ENCODE results near the gene TTC23L. TPM values are rescaled to one million over a fixed set of nuclear protein-coding genes. Genes with fewer than 3 reads are reported as not detected.

TTC23L gene
- total RNA-seq, 1 donor from 2014 or later, result not detected

DNA sequence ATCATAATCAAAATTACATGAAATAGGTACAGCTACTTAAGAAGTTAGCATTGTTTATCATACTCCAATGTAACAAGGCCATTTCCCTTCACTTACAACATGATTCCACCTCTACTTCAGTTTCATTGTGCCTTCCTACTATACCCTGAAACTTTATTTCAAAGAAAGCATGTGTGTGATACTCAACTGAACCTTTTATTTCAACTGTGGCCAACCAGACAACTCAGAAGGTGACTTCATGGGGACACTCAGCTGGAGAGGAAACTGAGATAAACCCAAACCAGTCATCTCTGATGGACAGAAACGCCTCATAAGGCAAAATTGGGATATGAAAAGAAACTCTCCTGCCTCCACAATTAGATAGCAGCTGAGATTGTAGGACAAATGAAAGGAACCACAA is 5.9 kb upstream of the TTC23L start:
- CTCF ChIA-PET, result no interaction called here
- Mint-ChIP-seq H3K4me3 (no peak overlapping the region), H3K36me3 (ENCODE audit: low read depth) (no peaks in the 10 kb centered on the region), H3K9me3 (no peaks in the 10 kb centered on the region), H3K4me1 (peaks cover 5% of the 10 kb centered on the region), H3K27me3 (no peaks in the 10 kb centered on the region), H3K27ac (no peak overlapping the region)
- DNase-seq (no peak), ATAC-seq (ENCODE audit: low read depth) (no peak)
- POLR2A ChIA-PET, result no interaction called here
- TF ChIP-seq, protein P1, sequence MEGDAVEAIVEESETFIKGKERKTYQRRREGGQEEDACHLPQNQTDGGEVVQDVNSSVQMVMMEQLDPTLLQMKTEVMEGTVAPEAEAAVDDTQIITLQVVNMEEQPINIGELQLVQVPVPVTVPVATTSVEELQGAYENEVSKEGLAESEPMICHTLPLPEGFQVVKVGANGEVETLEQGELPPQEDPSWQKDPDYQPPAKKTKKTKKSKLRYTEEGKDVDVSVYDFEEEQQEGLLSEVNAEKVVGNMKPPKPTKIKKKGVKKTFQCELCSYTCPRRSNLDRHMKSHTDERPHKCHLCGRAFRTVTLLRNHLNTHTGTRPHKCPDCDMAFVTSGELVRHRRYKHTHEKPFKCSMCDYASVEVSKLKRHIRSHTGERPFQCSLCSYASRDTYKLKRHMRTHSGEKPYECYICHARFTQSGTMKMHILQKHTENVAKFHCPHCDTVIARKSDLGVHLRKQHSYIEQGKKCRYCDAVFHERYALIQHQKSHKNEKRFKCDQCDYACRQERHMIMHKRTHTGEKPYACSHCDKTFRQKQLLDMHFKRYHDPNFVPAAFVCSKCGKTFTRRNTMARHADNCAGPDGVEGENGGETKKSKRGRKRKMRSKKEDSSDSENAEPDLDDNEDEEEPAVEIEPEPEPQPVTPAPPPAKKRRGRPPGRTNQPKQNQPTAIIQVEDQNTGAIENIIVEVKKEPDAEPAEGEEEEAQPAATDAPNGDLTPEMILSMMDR (IDR thresholded peaks at IDR 0.05), result no peak
- intact Hi-C loops (cut with micrococcal nuclease), result loop anchor here (10.0 kb wide), 2 partner anchors 382 to 1862 kb away; no protein-coding TSS in a partner anchor

DNA sequence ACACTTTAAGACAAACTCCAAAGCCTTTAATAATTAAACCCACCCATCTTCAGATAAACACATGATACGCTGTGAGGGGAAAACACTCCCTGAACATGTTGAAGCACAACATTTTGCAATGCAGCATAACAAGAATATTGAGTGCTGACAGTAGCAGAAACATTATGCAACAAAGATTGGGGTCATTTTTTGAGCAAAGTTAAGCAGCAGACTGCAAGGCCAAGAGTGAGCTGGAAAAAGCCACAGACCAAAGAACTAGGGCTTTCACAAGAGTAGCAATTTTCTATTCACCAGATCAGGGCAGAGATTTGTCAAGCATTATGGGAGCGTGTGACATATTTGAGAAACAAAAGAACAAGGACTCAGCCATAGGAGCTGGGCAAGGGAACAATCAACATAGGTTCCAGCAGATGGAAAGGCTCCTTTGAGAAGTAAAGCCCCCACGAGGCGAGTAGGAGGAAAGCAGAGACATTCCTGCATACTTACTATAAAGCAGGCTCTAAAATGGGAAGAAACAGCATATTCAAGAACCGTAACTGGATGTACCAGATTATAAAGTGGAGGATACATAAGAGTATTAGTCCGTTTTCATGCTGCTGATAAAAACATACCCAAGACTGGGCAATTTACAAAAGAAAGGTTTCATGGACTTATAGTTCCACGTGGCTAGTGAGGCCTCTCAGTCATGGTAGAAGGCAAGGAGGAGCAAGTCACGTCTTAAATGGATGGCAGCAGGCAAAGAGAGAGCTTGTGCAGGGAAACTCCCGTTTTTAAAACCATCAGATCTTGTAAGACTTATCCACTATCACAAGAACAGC is 4.8 kb upstream of the TTC23L start:
- Mint-ChIP-seq H3K4me3 (no peak overlapping the region), H3K36me3 (ENCODE audit: low read depth) (peaks cover 2% of the 10 kb centered on the region), H3K27me3 (no peaks in the 10 kb centered on the region), H3K27ac (no peak overlapping the region), H3K9me3 (no peaks in the 10 kb centered on the region), H3K4me1 (peaks cover 9% of the 10 kb centered on the region)
- ATAC-seq (ENCODE audit: low read depth), result no peak
- ChIA-PET POLR2A (no interaction called here), CTCF (no interaction called here)
- TF ChIP-seq, protein P1 (IDR thresholded peaks at IDR 0.05), result no peak
- no peak for DNase-seq
- intact Hi-C loops (cut with micrococcal nuclease), result loop anchor here (10.0 kb wide), 2 partner anchors 381 to 1861 kb away; no protein-coding TSS in a partner anchor

DNA sequence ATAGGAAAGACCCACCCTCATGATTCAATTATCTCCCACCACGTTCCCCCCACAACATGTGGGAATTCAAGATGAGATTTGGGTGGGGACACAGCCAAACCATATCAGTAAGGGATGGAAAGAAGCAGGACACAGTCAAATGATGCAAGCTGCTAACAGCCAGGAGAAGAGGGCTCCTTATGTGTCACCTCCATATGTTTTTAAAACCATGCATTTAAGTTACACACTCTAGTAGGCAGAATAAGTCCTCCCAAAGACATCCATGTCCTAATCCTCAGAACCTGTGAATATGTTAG is 4.2 kb upstream of the TTC23L start:
- Mint-ChIP-seq H3K4me1 (peaks cover 13% of the 10 kb centered on the region), H3K9me3 (no peaks in the 10 kb centered on the region), H3K27ac (no peak overlapping the region), H3K4me3 (no peak overlapping the region), H3K27me3 (no peaks in the 10 kb centered on the region), H3K36me3 (ENCODE audit: low read depth) (peaks cover 4% of the 10 kb centered on the region)
- ChIA-PET POLR2A (no interaction called here), CTCF (no interaction called here)
- intact Hi-C loops (cut with micrococcal nuclease), result loop anchor here (5.0 to 10.0 kb wide), 4 partner anchors 177 to 1860 kb away; partner anchors contain the start of gene RAI14
- TF ChIP-seq, protein P1 (IDR thresholded peaks at IDR 0.05), result no peak
- no peak for DNase-seq
- ATAC-seq (ENCODE audit: low read depth), result no peak

DNA sequence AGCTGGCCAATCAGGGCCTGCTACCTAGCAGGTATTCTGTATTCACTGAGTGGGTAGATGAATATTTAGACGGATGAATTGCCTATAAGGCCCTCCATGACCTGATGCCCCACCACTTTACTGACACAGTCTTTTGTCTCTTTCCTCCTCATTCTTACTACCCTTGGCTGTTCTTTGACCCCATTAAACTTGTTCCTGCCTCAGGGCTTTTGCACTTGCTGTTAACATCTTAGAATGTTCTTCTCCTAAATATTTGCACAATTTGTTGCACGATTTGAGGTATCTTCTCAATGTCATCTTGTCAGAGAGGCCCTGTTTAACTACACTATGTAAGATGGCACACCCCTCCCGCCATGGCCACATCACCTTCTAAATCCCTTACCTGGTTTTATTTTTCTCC is 3.3 kb upstream of the TTC23L start:
- no peak for ATAC-seq (ENCODE audit: low read depth)
- no peak overlapping the region for H3K4me3 Mint-ChIP-seq
- POLR2A ChIA-PET, result no interaction called here

DNA sequence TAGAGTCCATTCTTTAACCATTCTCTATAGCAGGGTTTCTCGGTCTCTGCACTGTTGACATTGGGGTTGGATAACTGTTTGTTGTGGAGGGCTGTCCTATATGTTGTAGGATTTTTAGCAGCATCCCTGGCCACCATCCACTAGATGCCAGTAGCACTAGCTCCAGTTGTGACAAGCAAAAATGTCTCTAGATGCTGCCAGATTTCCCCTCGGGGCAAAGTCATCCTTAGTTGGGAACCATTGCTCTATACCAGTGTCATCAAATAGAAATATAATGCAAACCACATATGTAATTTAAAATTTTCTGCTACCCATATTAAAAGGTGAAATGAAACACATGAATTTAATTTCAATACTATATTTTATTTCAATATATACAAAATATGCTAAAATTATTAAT is 2.9 kb downstream of the TTC23L start:
- intact Hi-C loops (cut with micrococcal nuclease), result no loop called here
- H3K27ac Mint-ChIP-seq, result no peak overlapping the region
- ATAC-seq (ENCODE audit: low read depth) (no peak), DNase-seq (no peak)
- H3K27me3 Mint-ChIP-seq, result peaks cover 2% of the 10 kb centered on the region
- H3K9me3 Mint-ChIP-seq, result no peaks in the 10 kb centered on the region
- POLR2A ChIA-PET, result no interaction called here
- peaks cover 13% of the 10 kb centered on the region for H3K4me1 Mint-ChIP-seq
- CTCF ChIA-PET, result no interaction called here
- peaks cover 4% of the 10 kb centered on the region for H3K36me3 Mint-ChIP-seq (ENCODE audit: low read depth)
- H3K4me3 Mint-ChIP-seq, result no peak overlapping the region
- TF ChIP-seq, protein P1 (IDR thresholded peaks at IDR 0.05), result no peak

More for the DNA sequence above, 3.3 kb upstream of the TTC23L start:
- Mint-ChIP-seq H3K27me3 (no peaks in the 10 kb centered on the region), H3K4me1 (peaks cover 13% of the 10 kb centered on the region), H3K27ac (no peak overlapping the region), H3K36me3 (ENCODE audit: low read depth) (peaks cover 4% of the 10 kb centered on the region), H3K9me3 (no peaks in the 10 kb centered on the region)
- CTCF ChIA-PET, result no interaction called here
- intact Hi-C loops (cut with micrococcal nuclease), result loop anchor here (5.0 to 10.0 kb wide), 4 partner anchors 178 to 1859 kb away; partner anchors contain the start of gene RAI14
- DNase-seq, result no peak
- TF ChIP-seq, protein P1 (IDR thresholded peaks at IDR 0.05), result no peak
